ENCODE results near the gene CCDC39. TPM values are rescaled to one million over a fixed set of nuclear protein-coding genes. Genes with fewer than 3 reads are reported as not detected.
"Not testable (repeated sequence)": the region's sequence is repeated elsewhere in the genome, so short reads cannot be mapped to it uniquely, and the experiment has no call there.

CCDC39 gene
- total and polyA plus RNA-seq, 2 donors, result 0.14 TPM; not detected in 1

DNA sequence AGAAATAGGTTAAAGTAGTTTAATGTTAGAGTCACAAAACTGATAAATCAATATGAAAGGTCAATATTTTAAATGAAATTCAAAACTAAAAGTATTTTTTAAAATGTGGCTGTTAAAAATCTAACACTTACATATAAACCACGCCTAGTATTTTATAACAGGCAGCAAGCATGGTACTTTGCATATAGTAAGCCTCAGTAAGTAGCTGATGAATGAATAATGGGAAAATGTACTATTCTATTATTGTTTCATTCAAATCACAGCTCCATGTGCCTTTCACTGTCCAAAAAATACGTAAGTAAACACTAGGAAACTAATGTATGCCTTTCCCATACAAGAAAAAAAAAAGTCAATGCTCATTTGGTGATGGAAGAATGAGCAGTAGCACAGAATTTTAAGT is 17.8 kb downstream of the CCDC39 start:
- no peak for DNase-seq (ENCODE audit: extremely low spot score)
- 54% methylated on average over 2 of the region's 2 CpGs for WGBS

DNA sequence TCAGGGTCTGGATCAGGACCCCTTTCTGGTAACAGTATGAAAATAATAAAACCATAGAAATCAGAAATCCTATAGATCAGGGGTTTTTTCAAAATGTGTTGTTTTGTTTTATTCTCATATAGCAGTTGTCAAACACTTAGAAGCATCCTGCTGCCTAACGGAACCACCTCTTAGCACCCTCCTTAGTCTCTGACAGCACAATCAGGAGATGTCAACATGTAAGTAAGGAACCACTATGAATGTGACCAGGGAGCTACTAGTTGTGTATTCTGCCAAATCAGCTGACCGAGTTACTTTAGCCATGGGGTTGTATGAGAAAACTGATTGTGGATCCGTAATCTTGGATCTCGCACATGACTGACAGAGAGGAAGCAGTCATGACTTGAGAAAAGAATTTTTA is 22.2 kb downstream of the CCDC39 start:
- no peaks in the 10 kb centered on the region for H3K4me1 ChIP-seq (ENCODE audit: insufficient read depth)
- no peaks in the 10 kb centered on the region for H3K36me3 ChIP-seq (ENCODE audit: insufficient read depth)
- H3K4me3 ChIP-seq (ENCODE audit: low read depth, low read length), result no peak overlapping the region
- WGBS, result 65% methylated on average over 4 of the region's 4 CpGs
- no peak overlapping the region for H3K27ac ChIP-seq (ENCODE audit: low read depth)
- no peak for DNase-seq (ENCODE audit: extremely low spot score)

More for the DNA sequence above, 17.8 kb downstream of the CCDC39 start:
- Histone ChIP-seq H3K36me3 (ENCODE audit: insufficient read depth) (no peaks in the 10 kb centered on the region), H3K4me3 (ENCODE audit: low read depth, low read length) (no peak overlapping the region), H3K4me1 (ENCODE audit: insufficient read depth) (no peaks in the 10 kb centered on the region), H3K27ac (ENCODE audit: low read depth) (no peak overlapping the region)

DNA sequence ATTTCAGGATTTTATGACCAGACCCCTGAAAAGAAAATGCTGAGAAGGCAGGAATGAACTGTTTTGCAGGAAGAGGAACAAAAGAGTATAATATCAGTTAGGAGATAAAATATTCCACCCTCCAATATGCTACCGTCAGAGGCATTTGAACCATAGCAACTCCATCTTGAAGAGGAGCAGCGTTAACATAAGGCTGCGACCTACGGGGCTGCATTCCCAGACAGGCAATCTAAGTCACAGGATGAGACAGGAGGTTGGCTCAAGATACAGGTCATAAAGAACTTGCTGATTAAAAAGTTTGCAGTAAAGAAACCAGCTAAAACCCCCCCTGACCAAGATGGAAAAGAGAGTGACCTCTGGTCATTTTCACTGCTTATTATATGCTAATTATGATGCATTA is 22.9 kb downstream of the CCDC39 start:
- H3K4me3 ChIP-seq (ENCODE audit: low read depth, low read length), result no peak overlapping the region
- H3K27ac ChIP-seq (ENCODE audit: low read depth), result no peak overlapping the region
- no peak for DNase-seq (ENCODE audit: extremely low spot score)
- no peaks in the 10 kb centered on the region for H3K4me1 ChIP-seq (ENCODE audit: insufficient read depth)
- WGBS, result 44% methylated on average over 4 of the region's 4 CpGs
- no peaks in the 10 kb centered on the region for H3K36me3 ChIP-seq (ENCODE audit: insufficient read depth)

DNA sequence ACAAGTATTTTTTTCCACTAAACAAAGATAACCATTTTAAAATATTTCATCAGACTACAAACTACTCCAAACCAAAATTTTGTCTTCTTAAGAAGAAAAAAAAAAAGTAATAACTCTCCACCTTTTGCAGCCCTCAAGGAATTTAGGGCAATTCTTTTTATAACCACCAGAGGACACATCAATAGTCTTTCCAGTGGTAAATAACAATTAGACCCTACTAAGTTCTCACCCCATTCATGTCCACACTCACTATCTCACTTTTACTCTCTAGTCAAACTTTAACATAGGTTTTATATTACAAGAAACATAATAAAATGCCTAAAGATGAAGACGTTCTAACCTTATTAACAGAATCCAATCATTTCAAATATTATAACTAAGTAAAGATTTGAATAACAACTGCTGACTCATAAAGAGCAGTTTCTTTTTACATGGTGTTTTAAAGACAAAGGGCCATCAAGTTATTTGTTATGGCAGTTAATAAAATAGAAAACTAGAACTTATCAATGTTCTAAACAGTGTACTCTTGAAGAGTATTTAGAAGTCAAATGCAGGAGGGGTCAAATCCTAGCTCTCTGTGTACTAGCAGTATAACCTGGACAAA is 33.0 kb downstream of the CCDC39 start:
- 26% methylated on average over 1 of the region's 1 CpG for WGBS
- Histone ChIP-seq H3K27ac (ENCODE audit: low read depth) (no peak overlapping the region), H3K36me3 (ENCODE audit: insufficient read depth) (no peaks in the 10 kb centered on the region), H3K4me1 (ENCODE audit: insufficient read depth) (no peaks in the 10 kb centered on the region), H3K4me3 (ENCODE audit: low read depth, low read length) (no peak overlapping the region)
- DNase-seq (ENCODE audit: extremely low spot score), result no peak

DNA sequence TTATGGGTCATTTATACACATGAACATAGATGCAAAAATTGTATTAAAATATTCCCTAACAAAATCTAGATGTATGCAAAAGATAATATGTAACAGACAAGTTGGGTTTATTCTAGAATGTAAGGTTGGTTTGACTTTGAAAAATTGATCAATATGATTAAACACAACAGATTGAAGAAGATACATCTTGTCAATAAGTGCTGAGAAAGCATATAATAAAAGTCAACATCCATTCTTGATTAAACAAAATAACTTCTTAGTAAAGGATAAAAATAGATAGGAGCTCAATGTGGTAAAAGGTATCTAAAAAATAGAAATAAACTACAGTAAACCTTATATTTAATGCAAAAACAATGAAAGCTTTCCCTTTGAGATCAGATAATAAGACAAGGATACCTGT is 38.3 kb downstream of the CCDC39 start:
- Histone ChIP-seq H3K4me1 (ENCODE audit: insufficient read depth) (no peaks in the 10 kb centered on the region), H3K36me3 (ENCODE audit: insufficient read depth) (no peaks in the 10 kb centered on the region), H3K4me3 (ENCODE audit: low read depth, low read length) (no peak overlapping the region), H3K27ac (ENCODE audit: low read depth) (no peak overlapping the region)
- no peak for DNase-seq (ENCODE audit: extremely low spot score)

DNA sequence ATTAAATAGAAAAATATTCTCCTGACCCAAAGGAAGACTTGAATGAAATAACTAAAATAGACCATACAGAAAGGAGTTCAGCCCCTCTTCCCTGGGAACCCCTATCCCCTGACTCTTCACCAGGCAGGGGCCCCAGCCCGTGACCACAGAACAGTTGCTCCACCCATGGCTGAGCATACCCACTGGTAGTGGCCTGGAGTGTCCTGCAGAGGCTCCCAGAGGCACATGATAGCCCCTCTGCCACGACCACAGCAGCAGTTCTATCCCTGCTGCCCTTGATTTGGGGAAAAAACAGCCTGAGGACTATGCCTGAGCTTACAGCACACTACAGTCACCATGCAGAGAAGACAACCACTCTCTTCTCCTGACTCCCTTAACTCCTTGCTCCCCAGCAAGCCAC is 45.6 kb downstream of the CCDC39 start:
- WGBS, result 14% methylated on average over 2 of the region's 2 CpGs
- Histone ChIP-seq H3K4me3 (ENCODE audit: low read depth, low read length) (no peak overlapping the region), H3K36me3 (ENCODE audit: insufficient read depth) (no peaks in the 10 kb centered on the region), H3K27ac (ENCODE audit: low read depth) (no peak overlapping the region), H3K4me1 (ENCODE audit: insufficient read depth) (no peaks in the 10 kb centered on the region)
- DNase-seq (ENCODE audit: extremely low spot score), result no peak

DNA sequence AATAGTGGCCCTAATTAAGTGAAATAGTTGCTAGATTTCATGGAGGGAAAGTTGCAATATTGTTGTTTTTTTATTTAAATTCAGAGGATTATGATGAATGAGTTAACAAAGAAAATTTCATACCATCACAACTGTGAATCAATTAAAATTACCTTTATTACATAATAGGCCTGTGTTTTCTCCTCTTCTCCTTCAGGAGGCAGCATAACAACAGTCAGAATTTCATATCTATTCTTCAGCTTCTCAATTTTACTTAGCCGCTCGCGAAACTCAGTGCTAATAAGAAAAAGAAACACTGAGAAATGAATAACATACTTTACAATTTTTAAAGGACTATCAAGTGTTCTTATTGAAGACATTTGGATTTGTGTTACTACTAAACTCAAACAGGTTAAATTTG is 48.0 kb downstream of the CCDC39 start:
- Histone ChIP-seq H3K36me3 (ENCODE audit: insufficient read depth) (no peaks in the 10 kb centered on the region), H3K4me1 (ENCODE audit: insufficient read depth) (no peaks in the 10 kb centered on the region), H3K4me3 (ENCODE audit: low read depth, low read length) (no peak overlapping the region), H3K27ac (ENCODE audit: low read depth) (no peak overlapping the region)
- DNase-seq (ENCODE audit: extremely low spot score), result no peak
- WGBS, result 86% methylated on average over 3 of the region's 3 CpGs

DNA sequence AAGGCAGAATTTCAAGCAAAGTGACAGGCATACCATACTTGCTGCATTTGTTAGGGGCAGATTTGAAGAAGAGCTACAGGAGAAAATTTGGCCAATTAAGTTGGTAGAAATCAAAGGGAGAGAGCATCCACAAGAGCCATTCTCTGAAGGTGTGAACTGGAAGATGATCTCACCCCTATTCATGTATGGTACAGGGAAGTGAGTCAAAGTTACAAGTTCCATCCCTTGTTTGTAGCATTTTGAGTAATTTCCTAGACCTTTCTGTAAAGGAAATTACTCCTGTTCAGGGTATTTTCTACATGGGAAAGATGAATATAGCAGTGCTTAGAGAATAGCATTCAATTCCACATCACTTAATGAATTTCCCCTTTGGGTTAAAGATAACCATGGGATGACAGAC is 48.9 kb downstream of the CCDC39 start:
- H3K27ac ChIP-seq (ENCODE audit: low read depth), result no peak overlapping the region
- H3K4me1 ChIP-seq (ENCODE audit: insufficient read depth), result no peaks in the 10 kb centered on the region
- no peak overlapping the region for H3K4me3 ChIP-seq (ENCODE audit: low read depth, low read length)
- H3K36me3 ChIP-seq (ENCODE audit: insufficient read depth), result no peaks in the 10 kb centered on the region
- DNase-seq (ENCODE audit: extremely low spot score), result no peak

DNA sequence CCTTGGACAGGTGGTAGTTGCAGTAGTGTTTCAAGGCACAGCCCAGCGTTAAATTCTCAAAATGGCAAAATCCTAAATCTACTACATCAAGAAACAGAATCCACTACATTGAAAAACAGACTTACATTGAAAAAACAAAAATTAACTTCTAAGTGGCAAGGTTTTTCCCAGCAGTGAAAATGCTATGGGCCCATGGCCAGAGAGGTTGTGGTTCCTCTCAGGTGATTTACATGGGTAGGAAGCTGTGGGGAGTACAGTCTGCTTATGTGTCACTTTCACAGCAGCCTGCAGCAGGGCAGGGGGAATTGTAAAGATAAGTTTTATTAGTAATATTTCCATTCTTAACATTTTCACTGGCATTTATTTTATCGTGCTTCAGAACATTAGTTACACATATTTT is 52.4 kb downstream of the CCDC39 start:
- Histone ChIP-seq H3K36me3 (ENCODE audit: insufficient read depth) (no peaks in the 10 kb centered on the region), H3K4me3 (ENCODE audit: low read depth, low read length) (no peak overlapping the region), H3K4me1 (ENCODE audit: insufficient read depth) (no peaks in the 10 kb centered on the region), H3K27ac (ENCODE audit: low read depth) (no peak overlapping the region)
- 91% methylated on average over 2 of the region's 2 CpGs for WGBS
- no peak for DNase-seq (ENCODE audit: extremely low spot score)

DNA sequence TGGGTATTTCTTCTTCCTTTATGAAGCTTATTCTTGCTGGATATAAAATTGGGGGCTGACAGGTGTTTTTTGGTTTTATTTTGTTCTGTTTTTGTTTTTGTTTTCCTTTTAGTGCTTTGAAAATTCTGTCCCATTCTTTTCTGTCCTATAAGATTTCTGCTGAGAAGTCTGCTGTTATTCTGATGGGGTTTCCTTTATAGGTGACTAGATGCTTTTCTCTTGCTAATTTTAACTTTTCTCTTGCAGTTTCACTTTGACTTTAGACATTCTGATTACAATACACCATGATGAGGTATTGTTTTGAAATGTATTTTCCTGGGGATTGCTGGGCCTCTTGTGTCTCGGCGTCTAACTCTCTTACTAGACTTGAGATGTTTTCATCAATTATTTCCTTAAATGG is 54.6 kb downstream of the CCDC39 start:
- Histone ChIP-seq H3K36me3 (ENCODE audit: insufficient read depth) (no peaks in the 10 kb centered on the region), H3K27ac (ENCODE audit: low read depth) (no peak overlapping the region), H3K4me3 (ENCODE audit: low read depth, low read length) (no peak overlapping the region), H3K4me1 (ENCODE audit: insufficient read depth) (no peaks in the 10 kb centered on the region)
- DNase-seq (ENCODE audit: extremely low spot score), result no peak
- 97% methylated on average over 2 of the region's 2 CpGs for WGBS

DNA sequence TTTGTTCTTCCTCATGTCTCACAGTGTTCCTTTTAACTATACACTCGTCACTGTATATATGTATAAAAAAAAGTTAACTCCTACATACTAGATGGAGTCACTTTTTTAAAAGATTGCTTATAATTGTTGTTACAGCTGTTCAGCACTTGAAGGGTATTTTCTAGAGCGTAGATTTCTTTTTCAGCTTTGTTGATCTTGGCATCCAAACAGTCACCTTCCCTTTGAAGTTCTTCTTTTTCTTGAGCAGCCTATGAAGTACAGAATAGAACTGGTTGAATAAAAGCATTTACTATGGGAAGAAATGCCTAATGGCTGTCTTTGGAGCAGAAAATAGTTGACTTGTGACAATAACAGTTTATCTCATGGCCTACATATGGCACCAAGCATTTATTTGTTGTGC is 59.6 kb downstream of the CCDC39 start:
- no peak for DNase-seq (ENCODE audit: extremely low spot score)
- WGBS, result 86% methylated on average over 2 of the region's 2 CpGs
- Histone ChIP-seq H3K4me3 (ENCODE audit: low read depth, low read length) (no peak overlapping the region), H3K27ac (ENCODE audit: low read depth) (no peak overlapping the region), H3K36me3 (ENCODE audit: insufficient read depth) (no peaks in the 10 kb centered on the region), H3K4me1 (ENCODE audit: insufficient read depth) (no peaks in the 10 kb centered on the region)

DNA sequence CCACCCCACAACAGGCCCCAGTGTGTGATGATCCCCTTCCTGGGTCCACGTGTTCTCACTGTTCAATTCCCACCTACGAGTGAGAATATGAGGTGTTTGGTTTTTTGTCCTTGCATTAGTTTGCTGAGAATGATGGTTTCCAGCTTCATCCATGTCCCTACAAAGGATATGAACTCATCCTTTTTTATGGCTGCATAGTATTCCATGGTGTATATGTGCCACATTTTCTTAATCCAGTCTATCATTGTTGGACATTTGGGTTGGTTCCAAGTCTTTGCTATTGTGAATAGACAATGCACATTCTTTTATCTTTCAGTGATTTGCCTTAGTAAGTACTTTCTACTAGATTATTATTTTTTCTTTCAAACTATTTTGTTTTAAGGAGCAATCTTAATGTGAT is 60.7 kb downstream of the CCDC39 start:
- not testable (repeated sequence) for H3K27ac ChIP-seq (ENCODE audit: low read depth); DNase-seq (ENCODE audit: extremely low spot score); H3K36me3 ChIP-seq (ENCODE audit: insufficient read depth); H3K4me1 ChIP-seq (ENCODE audit: insufficient read depth); H3K4me3 ChIP-seq (ENCODE audit: low read depth, low read length)
- WGBS, result 96% methylated on average over 2 of the region's 2 CpGs

DNA sequence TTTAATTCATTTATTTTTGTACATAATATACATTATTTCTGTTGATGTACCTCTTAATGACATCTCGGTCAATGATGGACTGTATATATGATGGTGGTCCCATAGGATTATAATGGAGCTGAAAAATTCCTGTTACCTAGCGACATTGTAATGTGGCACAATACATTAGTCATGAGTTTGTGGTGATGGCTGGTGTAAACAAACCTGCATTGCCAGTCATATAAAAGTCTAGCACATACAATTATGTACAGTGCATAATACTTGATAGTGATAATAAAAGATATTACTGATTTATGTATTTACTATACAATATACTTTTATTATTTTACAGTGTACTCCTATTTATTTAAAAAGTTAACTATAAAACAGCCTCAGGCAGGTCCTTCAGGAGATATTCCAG is 62.2 kb downstream of the CCDC39 start:
- Histone ChIP-seq H3K27ac (ENCODE audit: low read depth) (no peak overlapping the region), H3K36me3 (ENCODE audit: insufficient read depth) (peaks cover 4% of the 10 kb centered on the region), H3K4me3 (ENCODE audit: low read depth, low read length) (no peak overlapping the region), H3K4me1 (ENCODE audit: insufficient read depth) (no peaks in the 10 kb centered on the region)
- WGBS, result 93% methylated on average over 2 of the region's 2 CpGs
- no peak for DNase-seq (ENCODE audit: extremely low spot score)

DNA sequence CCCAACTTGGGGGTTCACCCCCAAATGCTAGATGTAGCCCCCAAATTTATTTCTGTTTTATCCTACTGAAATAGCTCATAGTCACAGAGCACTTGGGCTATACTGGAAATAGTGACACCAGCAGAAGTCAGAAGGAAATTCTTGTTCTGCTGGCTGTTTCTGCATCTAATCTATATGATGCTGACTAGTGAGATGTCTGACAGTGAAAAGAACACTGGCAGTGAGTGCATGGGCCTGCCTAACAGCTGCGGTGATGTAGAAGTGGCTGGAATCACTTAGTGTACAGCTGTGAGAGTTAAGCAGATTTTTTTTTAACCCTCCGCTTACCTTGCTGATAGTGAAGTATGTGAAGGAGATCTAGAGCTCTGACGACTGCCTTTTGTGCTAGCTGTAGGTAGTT is 63.3 kb downstream of the CCDC39 start:
- no peak for DNase-seq (ENCODE audit: extremely low spot score)
- Histone ChIP-seq H3K27ac (ENCODE audit: low read depth) (no peak overlapping the region), H3K36me3 (ENCODE audit: insufficient read depth) (peaks cover 4% of the 10 kb centered on the region), H3K4me3 (ENCODE audit: low read depth, low read length) (no peak overlapping the region), H3K4me1 (ENCODE audit: insufficient read depth) (no peaks in the 10 kb centered on the region)
- 51% methylated on average over 3 of the region's 3 CpGs for WGBS

DNA sequence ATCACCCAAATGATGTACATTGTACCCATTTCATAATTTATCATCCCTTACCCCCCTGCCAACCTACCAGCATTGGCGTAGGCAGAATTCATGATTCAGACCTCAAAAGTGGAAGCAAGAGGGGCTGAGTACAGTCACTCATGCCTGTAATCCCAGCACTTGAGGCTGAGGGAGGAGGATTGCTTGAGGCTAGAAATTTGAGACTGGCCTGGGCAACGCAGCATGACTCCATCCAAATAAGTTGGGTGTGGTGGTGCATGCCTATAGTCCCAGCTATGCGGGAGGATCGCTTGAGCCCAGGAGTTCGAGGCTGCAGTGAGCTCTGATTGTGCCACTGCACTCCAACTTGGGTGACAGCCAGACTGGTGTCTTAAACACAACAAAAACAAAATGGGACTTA is 66.9 kb downstream of the CCDC39 start:
- DNase-seq (ENCODE audit: extremely low spot score), result no peak
- no peak overlapping the region for H3K4me3 ChIP-seq (ENCODE audit: low read depth, low read length)
- no peaks in the 10 kb centered on the region for H3K4me1 ChIP-seq (ENCODE audit: insufficient read depth)
- H3K27ac ChIP-seq (ENCODE audit: low read depth), result no peak overlapping the region
- 91% methylated on average over 5 of the region's 5 CpGs for WGBS
- peaks cover 7% of the 10 kb centered on the region for H3K36me3 ChIP-seq (ENCODE audit: insufficient read depth)
